ENCODE data around the gene MTARC2.

GRCh38 chr1:220741825-220742224 lies 6.3 kb upstream of the MTARC2 start:
- TF ChIP-seq CTCF (conservative IDR thresholded peaks at IDR 0.05 in 1 of 2, IDR thresholded peaks at IDR 0.05 in 1 of 2; ENCODE audit: low read depth in 1 of 2, low read length in 2 of 2) (no peak), EZH2 (IDR thresholded peaks at IDR 0.05; ENCODE audit: low read length, missing control alignments) (no peak)
